ENCODE measurements around the gene TAC4. TPM values are rescaled to one million over a fixed set of nuclear protein-coding genes. Genes with fewer than 3 reads are reported as not detected.

The TAC4 gene
- total RNA-seq, 1 experiment from 2014 or later, result not detected

DNA sequence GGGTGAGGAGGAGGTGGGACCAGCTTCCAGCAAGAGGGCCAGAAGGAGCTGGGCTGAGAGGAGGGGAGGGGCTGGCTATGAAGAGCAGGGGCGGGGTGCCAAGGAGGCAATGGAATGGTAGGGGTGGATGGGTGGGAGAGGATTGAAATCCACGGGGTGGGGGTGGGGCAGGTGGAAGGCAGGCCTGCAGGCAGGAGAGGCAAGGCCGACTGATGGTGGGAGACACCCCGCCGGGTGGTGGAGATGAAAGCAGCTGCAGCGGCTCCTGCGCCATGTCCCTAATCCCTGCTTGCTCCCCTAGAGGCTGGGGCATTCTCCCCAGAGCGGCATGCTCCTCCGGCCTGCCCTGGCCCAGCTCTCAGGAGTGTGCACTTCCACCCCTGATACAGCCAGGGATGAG, 27.8 kb upstream of the TAC4 start:
- no peak for DNase-seq (ENCODE audit: low read depth)
- in situ Hi-C loops (cut with HindIII; ENCODE audit: low pct_unique_long_range_greater_than_20kb, low sequenced_read_pairs), result no loop called here

DNA sequence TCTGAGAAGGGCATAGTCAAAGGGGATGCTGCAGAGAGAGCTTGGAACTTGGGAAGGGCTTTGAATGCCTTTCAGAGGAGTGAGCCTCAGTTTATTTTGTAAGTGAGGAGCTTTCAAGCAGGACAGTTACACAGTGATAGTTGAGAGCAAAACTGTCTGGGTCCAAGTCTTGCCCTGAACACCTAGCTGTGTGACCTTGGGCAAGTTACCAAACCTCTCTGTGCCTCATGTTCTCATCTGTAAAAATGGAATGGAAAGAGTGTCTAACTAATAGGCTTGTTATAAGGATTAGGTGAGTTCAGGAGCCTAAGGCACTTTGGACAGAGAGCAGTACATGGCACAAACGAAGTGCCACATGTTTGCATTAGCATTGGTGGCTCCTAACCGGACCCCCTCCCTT, 27.0 kb upstream of the TAC4 start:
- in situ Hi-C loops (cut with HindIII; ENCODE audit: low pct_unique_long_range_greater_than_20kb, low sequenced_read_pairs), result no loop called here
- DNase-seq (ENCODE audit: low read depth), result no peak

DNA sequence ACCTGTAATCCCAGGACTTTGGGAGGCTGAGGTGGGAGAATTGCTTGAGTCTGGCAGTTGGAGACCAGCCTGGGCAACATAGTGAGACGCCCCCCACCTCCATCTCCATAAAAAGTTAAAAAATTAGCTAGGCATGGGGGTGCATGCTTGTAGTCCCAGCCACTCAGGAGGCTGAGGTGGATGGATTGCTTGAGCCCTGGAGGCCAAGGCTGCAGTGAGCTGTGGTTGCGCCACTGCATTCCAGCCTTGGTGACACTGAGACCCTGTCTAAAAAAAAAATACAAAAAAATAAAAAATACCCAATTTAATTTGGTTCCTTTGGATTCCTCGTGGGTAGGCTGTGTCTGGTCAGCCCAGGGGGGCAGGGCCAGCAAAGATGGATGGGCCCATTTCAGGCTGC, 26.1 kb upstream of the TAC4 start:
- in situ Hi-C loops (cut with HindIII; ENCODE audit: low pct_unique_long_range_greater_than_20kb, low sequenced_read_pairs), result no loop called here
- DNase-seq (ENCODE audit: low read depth), result no peak

DNA sequence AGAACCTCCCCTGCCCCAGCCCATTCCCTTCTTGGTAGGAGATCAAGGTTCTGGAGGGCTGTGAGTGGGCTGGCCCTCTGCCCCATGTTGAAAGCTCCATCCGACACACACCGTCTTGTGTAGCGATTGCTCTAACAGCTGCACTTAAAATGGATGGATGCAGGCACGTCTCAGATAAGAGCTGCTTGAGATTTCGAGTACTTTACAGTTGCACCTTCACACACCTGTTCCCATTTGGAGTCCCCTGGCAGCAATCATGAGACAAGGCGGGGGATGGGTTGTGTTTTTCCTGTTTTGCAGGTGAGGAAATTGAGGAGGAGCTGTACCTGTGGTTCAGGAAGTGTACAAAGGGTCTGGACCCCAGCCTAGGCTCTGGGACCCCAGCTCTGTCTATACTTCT, 25.6 kb upstream of the TAC4 start:
- in situ Hi-C loops (cut with HindIII; ENCODE audit: low pct_unique_long_range_greater_than_20kb, low sequenced_read_pairs), result no loop called here
- DNase-seq (ENCODE audit: low read depth), result no peak

GRCh38 chr17:49872754-49873377, 25.0 kb upstream of the TAC4 start:
- no peak for DNase-seq (ENCODE audit: low read depth)
- in situ Hi-C loops (cut with HindIII; ENCODE audit: low pct_unique_long_range_greater_than_20kb, low sequenced_read_pairs), result no loop called here

GRCh38 chr17:49871211-49871610, 23.3 kb upstream of the TAC4 start:
- in situ Hi-C loops (cut with HindIII; ENCODE audit: low pct_unique_long_range_greater_than_20kb, low sequenced_read_pairs), result no loop called here
- DNase-seq (ENCODE audit: low read depth), result no peak

DNA sequence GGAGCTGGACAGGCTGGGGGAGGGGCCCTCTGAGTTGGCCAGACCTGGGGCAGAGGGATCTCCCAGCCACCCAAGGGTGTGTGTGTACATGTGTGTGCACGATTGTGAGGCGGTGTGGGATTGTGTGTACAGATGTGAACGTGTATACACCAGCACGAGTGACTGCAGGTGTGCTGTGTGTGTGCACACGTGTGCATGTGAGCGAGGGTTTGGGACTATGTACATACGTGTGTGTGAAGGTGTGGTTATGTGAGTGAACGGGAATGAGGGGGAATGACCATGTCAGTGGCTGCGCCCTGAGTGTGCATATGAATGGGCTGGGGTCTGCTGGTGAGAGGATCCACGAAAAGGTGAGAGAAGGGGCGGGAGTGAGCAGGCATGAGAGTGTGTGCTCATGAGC, 22.4 kb upstream of the TAC4 start:
- in situ Hi-C loops (cut with HindIII; ENCODE audit: low pct_unique_long_range_greater_than_20kb, low sequenced_read_pairs), result no loop called here
- no peak for DNase-seq (ENCODE audit: low read depth)

DNA sequence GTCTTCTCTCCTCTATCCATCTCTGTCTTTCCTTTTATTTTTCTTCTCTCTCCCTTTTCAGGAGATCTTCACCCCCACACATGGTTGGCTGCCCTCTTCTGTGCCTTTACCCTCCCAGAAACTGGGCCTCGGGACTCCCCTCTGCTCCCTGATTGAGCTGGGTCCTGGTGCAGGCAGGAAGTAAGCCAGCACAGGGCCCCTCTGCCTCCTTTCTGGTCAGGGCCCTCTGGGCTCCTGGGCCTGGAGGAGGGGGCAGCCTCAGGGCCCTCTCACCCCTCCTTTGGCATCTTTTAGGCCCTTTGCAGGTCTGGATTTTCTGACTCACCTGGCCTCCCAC, 21.1 kb upstream of the TAC4 start:
- DNase-seq (ENCODE audit: low read depth), result no peak
- in situ Hi-C loops (cut with HindIII; ENCODE audit: low pct_unique_long_range_greater_than_20kb, low sequenced_read_pairs), result no loop called here

- no peak for DNase-seq (ENCODE audit: low read depth)
- in situ Hi-C loops (cut with HindIII; ENCODE audit: low pct_unique_long_range_greater_than_20kb, low sequenced_read_pairs), result no loop called here
Measured at GRCh38 chr17:49866882-49867413, 19.1 kb upstream of the TAC4 start.

DNA sequence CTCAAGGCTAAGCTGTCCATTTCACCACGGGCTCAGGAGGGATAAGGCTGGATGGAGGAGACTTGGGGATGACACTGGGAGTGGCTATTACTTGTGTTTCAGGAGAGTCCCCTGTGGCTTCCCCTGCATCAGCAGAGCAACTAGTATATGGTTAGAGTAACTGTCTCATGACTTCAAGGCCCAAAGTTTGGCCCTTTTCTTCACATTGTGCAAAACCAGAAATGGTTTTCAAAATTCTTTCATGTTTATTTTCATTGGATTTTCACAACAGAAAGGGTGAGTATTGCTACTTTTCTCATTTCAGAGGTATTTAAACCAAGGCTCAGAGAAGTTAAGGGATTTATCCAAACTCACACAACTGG, 18.1 kb upstream of the TAC4 start:
- in situ Hi-C loops (cut with HindIII; ENCODE audit: low pct_unique_long_range_greater_than_20kb, low sequenced_read_pairs), result no loop called here
- no peak for DNase-seq (ENCODE audit: low read depth)

GRCh38 chr17:49862781-49863331, 15.0 kb upstream of the TAC4 start:
- in situ Hi-C loops (cut with HindIII; ENCODE audit: low pct_unique_long_range_greater_than_20kb, low sequenced_read_pairs), result no loop called here
- DNase-seq (ENCODE audit: low read depth), result no peak

DNA sequence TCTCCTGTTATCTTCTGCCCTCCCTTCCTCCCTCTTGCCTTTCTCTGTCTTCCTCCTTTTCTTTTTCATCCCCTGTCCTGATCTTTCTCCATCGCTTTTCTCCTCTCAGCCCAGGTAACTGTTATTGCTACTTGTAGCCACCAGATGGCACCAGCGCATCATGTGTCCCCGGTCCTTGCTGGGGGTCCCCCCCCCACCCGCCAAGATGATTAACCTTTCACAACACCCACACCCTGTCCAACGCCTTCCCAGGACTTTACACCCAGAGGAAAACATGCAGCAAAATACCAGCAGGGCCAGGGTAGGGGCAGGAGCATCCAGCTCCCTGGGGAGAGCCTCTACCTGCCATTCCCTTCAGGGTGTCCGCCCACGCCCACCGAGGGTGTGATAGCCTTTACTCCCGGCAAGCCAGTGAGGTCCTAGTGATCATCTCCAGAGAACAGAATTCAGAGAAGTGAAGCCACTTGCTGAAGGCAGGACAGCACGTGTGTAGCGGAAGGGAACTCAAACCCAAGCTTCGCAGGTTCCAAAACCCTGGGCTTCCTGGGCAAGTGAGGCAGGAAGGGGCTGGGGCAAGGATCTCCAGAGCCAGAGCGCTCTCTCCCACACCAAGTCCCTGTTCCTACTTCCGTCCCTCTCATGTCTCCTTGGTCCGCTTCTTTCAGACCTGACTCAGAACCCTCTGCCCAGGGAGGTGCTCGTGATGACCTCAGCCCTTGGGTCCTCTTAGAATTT, 13.4 kb upstream of the TAC4 start:
- in situ Hi-C loops (cut with HindIII; ENCODE audit: low pct_unique_long_range_greater_than_20kb, low sequenced_read_pairs), result no loop called here
- peak; percentile 49 for DNase-seq (ENCODE audit: low read depth)

DNA sequence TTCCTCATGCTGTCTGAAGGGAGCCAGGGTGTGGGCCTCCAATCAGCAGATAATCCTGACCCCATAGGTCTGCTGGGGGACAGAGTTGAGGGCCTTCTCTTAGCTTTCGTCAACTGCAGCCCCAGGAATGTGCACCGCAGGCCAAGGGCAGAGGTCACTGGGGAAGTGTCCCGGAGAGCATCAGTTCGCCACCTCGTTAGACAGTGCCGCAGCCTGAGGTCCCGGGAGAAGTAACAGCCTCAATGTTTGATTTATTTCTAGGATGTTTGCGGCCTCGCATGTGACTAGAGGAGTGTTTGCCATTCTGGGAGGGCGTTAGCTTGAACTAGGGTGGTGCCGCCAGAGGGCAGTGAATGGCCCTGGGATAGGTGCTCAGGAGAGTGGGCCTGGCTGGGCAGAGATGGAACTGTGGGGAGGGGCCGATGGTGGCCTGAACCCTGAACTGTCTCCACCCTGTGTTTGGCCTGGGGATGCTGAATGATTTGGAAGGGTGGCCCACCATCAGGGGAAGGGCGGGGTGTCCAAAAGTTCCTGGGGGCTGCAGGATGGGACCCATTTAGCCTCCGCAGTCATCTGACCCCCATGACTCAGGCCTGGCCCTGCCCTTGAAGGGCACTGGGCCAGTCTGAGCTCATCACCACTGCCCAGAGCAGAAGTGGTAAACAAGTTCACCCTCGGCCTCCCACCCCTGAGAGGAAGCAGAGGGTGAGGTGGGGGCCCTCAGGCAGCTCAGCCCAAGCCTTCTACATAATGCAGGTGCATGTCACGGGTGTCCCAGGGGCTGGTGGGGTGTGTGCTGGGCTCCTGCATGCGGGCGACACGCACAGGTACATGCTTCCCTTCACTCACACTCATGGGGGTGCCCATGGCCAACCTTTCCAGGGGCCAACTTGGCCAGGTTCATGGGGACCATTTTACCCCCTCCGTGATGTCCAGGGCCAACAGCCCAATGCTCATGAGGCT, 12.4 kb upstream of the TAC4 start:
- in situ Hi-C loops (cut with HindIII; ENCODE audit: low pct_unique_long_range_greater_than_20kb, low sequenced_read_pairs), result no loop called here

GRCh38 chr17:49858796-49859195, 10.9 kb upstream of the TAC4 start:
- DNase-seq (ENCODE audit: low read depth), result no peak
- in situ Hi-C loops (cut with HindIII; ENCODE audit: low pct_unique_long_range_greater_than_20kb, low sequenced_read_pairs), result no loop called here

More for the DNA sequence above, 12.4 kb upstream of the TAC4 start:
- no peak for DNase-seq (ENCODE audit: low read depth)

DNA sequence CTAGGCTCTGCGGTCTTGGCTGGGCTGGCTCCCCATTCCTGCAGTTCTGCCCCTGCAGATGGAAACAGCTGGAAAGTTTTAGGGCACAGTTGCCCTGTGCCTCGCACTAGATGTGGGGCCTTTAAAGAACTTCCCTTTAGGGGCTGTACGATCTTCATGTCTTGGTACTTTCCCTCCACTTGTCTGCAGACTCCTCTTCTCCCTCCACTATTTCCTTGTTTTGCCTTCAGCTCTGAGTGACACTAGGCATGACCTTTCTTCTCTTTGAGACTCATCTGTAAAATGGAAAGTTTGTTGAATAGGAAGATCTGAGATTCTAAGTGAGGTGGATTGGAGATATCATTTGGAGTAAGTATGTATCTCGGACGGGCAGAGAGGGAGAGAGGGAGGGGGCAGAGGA, 6.3 kb upstream of the TAC4 start:
- DNase-seq (ENCODE audit: low read depth), result no peak
- in situ Hi-C loops (cut with HindIII; ENCODE audit: low pct_unique_long_range_greater_than_20kb, low sequenced_read_pairs), result no loop called here

DNA sequence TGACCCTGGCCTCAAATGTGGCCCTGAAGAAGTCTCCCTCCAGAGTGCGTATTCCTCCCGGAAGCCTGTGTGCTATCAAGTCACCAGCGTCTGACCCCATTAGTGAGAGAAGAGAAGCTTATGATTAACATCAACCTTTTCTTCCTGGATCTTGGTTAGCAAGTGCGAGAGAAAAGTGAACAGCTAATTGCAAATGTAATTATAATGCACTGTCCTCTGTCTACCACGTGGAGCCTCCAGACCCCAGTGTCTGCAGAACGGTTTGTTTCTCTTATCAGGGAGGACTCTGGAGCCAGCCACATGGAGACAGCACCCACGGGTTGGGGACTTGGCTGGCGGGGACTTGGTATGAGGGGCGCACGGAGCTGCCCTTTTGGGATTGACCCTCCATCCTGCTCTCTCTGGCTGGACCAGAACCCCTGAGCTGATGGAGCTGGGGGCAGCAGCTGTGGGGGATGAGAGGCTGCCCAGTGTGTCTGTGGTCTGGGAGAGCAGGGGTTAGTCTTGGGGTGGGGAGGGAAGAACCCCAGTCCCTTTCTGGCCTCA, 5.7 kb upstream of the TAC4 start:
- no peak for DNase-seq (ENCODE audit: low read depth)
- in situ Hi-C loops (cut with HindIII; ENCODE audit: low pct_unique_long_range_greater_than_20kb, low sequenced_read_pairs), result no loop called here

GRCh38 chr17:49851387-49852291, 3.8 kb upstream of the TAC4 start:
- in situ Hi-C loops (cut with HindIII; ENCODE audit: low pct_unique_long_range_greater_than_20kb, low sequenced_read_pairs), result no loop called here
- DNase-seq (ENCODE audit: low read depth), result no peak
